ENCODE measurements around the gene SYNGR3. TPM values are rescaled to one million over a fixed set of nuclear protein-coding genes. Genes with fewer than 3 reads are reported as not detected.

SYNGR3 gene
- total RNA-seq, 1 experiment from 2014 or later = 0.68 TPM

GRCh38 chr16:1942047-1942809, 47.5 kb upstream of the SYNGR3 start:
- TF ChIP-seq CTCF (IDR thresholded peaks at IDR 0.05; ENCODE audit: unreplicated experiment) = no peak
- no peaks in the 10 kb centered on the region for H3K9me3 Mint-ChIP-seq (ENCODE audit: unreplicated experiment)
- H3K4me1 Mint-ChIP-seq (ENCODE audit: insufficient read depth, unreplicated experiment) = peaks cover 5% of the 10 kb centered on the region
- POLR2A ChIA-PET = interaction anchor here (0.8 to 2.8 kb wide), 6 partner anchors 10 to 213 kb away, joined by 3 to 33 read pairs (median 10); partner anchors contain the start of genes NDUFB10, RPS2 and TRAF7
- H3K27me3 Mint-ChIP-seq (ENCODE audit: insufficient read depth, unreplicated experiment) = no peaks in the 10 kb centered on the region
- H3K4me3 Mint-ChIP-seq (ENCODE audit: unreplicated experiment) = peak overlapping the region; percentile 87
- no TSS peak for BruUV-seq (replicated peaks)
- peaks cover 18% of the 10 kb centered on the region for H3K36me3 Mint-ChIP-seq (ENCODE audit: insufficient read depth, unreplicated experiment)
- CTCF ChIA-PET = interaction anchor here (0.5 to 1.8 kb wide), 6 partner anchors 9 to 198 kb away, joined by 3 to 8 read pairs (median 4); no protein-coding TSS in a partner anchor
- DNase-seq (ENCODE audit: unreplicated experiment) = peak; percentile 66
- intact Hi-C loops (cut with micrococcal nuclease) = no loop called here
- H3K27ac Mint-ChIP-seq (ENCODE audit: low read depth, unreplicated experiment) = peak overlapping the region; percentile 42

- no TSS peak for BruUV-seq (replicated peaks)
- Mint-ChIP-seq H3K9me3 (ENCODE audit: unreplicated experiment) (no peaks in the 10 kb centered on the region), H3K36me3 (ENCODE audit: insufficient read depth, unreplicated experiment) (peaks cover 11% of the 10 kb centered on the region), H3K27me3 (ENCODE audit: insufficient read depth, unreplicated experiment) (no peaks in the 10 kb centered on the region), H3K4me3 (ENCODE audit: unreplicated experiment) (peak within 1 kb of the TSS; percentile 87), H3K4me1 (ENCODE audit: insufficient read depth, unreplicated experiment) (peaks cover 5% of the 10 kb centered on the region), H3K27ac (ENCODE audit: low read depth, unreplicated experiment) (peak within 1 kb of the TSS; percentile 42)
- CTCF ChIA-PET = interaction anchor here (0.6 to 1.4 kb wide), 3 partner anchors 9 to 197 kb away, joined by 3 to 4 read pairs (median 3); no protein-coding TSS in a partner anchor
- no peak for TF ChIP-seq CTCF (IDR thresholded peaks at IDR 0.05; ENCODE audit: unreplicated experiment)
- POLR2A ChIA-PET = interaction anchor here (0.6 to 2.8 kb wide), 13 partner anchors 9 to 212 kb away, joined by 3 to 33 read pairs (median 3); partner anchors contain the start of genes NDUFB10, NUBP2, RPS2 and SPSB3
- peak; percentile 99 for DNase-seq (ENCODE audit: unreplicated experiment)
- intact Hi-C loops (cut with micrococcal nuclease) = no loop called here
Measured at GRCh38 chr16:1942810-1943726, 46.7 kb upstream of the SYNGR3 start, which contains the start of gene MSRB1. MSRB1 (minus strand) TSS chr16:1943199; CDS start chr16:1943156, 43 bp downstream.

GRCh38 chr16:1944612-1945199, 45.1 kb upstream of the SYNGR3 start:
- no TSS peak for BruUV-seq (replicated peaks)
- POLR2A ChIA-PET = interaction anchor here (2.1 to 2.8 kb wide), 3 partner anchors 16 to 20 kb away, joined by 5 to 33 read pairs (median 12); partner anchors contain the start of genes NDUFB10 and RPS2
- Mint-ChIP-seq H3K27me3 (ENCODE audit: insufficient read depth, unreplicated experiment) (no peaks in the 10 kb centered on the region), H3K9me3 (ENCODE audit: unreplicated experiment) (no peaks in the 10 kb centered on the region), H3K4me1 (ENCODE audit: insufficient read depth, unreplicated experiment) (peaks cover 5% of the 10 kb centered on the region), H3K4me3 (ENCODE audit: unreplicated experiment) (peak overlapping the region; percentile 16), H3K36me3 (ENCODE audit: insufficient read depth, unreplicated experiment) (peaks cover 8% of the 10 kb centered on the region), H3K27ac (ENCODE audit: low read depth, unreplicated experiment) (no peak overlapping the region)
- DNase-seq (ENCODE audit: unreplicated experiment) = no peak
- CTCF ChIA-PET = no interaction called here
- TF ChIP-seq CTCF (IDR thresholded peaks at IDR 0.05; ENCODE audit: unreplicated experiment) = no peak
- intact Hi-C loops (cut with micrococcal nuclease) = no loop called here
